ENCODE results near the gene RNF222. TPM values are rescaled to one million over a fixed set of nuclear protein-coding genes. Genes with fewer than 3 reads are reported as not detected.

The RNF222 gene
- total RNA-seq, 4 donors from 2014 or later: not detected

GRCh38 chr17:8413938-8414337 lies 16.3 kb upstream of the RNF222 start:
- DNase-seq (ENCODE audit: low spot score) (no peak), ATAC-seq (ENCODE audit: low FRiP score) (no peak)
- no peak for TF ChIP-seq CTCF (IDR thresholded peaks at IDR 0.05)

DNA sequence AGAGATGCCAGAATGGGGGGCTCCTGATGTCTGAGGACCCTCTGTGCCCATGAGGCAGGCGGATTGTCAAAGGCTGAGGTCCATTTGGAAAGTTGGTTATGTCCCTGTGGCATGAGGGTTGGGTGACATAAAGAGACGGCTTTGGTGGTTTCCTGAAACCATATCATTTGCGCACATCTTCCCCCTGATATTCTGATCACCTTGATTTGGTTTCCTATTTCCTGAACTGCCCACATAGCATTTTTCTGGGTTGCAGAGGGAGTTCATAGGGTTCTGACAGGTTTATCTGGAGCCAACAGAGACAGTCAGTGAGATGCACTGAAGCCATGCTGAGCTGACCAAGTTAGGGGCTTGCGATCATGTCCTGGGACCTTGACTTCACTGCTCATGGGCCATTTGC lies 15.7 kb upstream of the RNF222 start:
- ATAC-seq (ENCODE audit: low FRiP score): no peak

GRCh38 chr17:8412089-8412488 lies 14.5 kb upstream of the RNF222 start:
- no peak for TF ChIP-seq CTCF (IDR thresholded peaks at IDR 0.05)
- DNase-seq (ENCODE audit: low spot score) (no peak), ATAC-seq (ENCODE audit: low FRiP score) (no peak)

More for the DNA sequence above, 15.7 kb upstream of the RNF222 start:
- no peak for DNase-seq (ENCODE audit: low spot score)
- no peak for TF ChIP-seq CTCF (IDR thresholded peaks at IDR 0.05)

GRCh38 chr17:8410883-8411238 lies 13.2 kb upstream of the RNF222 start:
- ATAC-seq (ENCODE audit: low FRiP score) (no peak), DNase-seq (ENCODE audit: low spot score) (no peak)
- no peak for TF ChIP-seq CTCF (IDR thresholded peaks at IDR 0.05)

DNA sequence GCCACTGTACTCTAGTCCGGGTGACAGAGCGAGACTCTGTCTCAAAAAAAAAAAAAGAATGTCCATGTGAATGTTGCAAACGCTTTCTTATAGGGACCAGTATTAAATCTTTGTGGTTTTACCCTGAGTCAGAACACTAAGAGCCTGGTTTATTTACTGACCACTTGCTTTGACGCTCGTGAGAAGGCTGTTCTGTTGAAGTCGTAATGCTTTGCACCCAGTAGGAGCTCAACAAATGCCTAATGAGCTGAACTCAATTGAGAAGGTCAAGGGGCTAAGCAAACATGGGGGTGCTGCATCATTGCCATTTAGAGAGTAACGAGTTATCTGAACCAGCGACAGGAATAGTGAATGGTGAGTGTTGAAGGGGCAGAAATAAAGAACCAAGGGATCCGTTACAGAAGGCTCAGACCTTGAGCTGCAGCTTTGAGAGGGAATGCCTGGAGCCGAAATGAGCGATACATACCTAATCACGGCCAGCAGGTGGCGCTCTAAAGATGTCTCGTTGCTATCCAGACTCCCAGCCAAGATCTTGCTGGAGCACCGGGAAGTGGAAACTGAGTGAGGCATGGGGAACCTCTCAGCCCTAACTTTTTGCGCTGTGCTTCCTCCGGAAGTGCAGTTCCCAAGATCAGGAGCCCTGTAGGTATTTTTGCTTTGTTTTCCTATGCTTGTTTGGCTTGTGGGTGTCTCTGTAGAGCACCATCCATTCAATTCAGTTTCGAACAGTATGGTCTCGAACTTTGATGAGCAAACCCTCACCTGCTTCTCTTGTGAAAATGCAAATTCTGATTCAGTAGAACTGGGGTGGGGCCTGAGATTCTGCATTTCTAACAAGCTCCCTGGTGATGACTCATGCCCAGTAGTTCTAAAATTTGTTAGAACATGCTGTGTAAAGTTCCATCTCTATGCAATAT lies 12.6 kb upstream of the RNF222 start:
- peak in 2 of 3 donors; percentile 17 to 66 for TF ChIP-seq CTCF (IDR thresholded peaks at IDR 0.05)
- ATAC-seq (ENCODE audit: low FRiP score) (peak; percentile 75), DNase-seq (ENCODE audit: low spot score) (peak; percentile 80)

DNA sequence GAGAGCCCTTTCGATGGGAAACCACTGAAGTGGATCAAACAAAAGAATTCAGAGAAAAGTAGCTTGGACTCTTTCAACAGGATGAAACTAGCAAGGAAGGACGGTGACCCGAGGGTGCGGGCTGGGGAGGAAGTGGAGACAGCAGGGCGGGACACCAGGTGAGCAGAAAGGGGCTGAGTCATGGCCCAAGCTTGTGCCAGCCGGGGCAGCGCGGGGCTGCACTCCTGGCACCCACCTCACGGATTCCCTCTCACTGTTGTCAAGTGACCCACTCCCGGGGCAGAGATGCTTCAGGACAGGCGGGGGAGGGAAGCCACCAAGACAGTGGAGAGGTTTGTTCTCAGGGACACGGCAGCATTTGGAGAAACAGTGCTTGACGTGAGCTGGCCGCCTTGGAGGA lies 10.7 kb upstream of the RNF222 start:
- DNase-seq (ENCODE audit: low spot score) (no peak), ATAC-seq (ENCODE audit: low FRiP score) (no peak)
- no peak for TF ChIP-seq CTCF (IDR thresholded peaks at IDR 0.05)

DNA sequence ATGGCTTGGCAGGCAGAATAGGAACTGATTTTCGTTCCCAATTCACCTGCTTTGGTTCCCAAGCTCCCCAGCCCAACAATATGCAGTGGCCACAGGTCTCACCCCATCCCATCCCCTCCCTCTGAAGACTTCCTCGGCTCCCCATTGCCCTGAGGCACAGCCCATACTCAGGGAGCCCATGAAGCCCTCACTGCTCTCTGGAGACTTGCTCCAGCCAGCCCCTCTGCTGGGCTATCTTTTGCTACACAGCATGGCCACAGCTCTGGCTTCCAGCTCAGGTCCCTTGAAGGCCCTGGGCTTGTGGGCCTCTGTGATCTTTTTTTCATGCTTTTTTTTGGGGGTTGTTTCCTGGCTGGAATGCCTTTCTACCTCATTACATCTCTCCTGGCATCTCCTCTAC lies 8.5 kb upstream of the RNF222 start:
- ATAC-seq (ENCODE audit: low FRiP score) (no peak), DNase-seq (ENCODE audit: low spot score) (no peak)
- TF ChIP-seq CTCF (IDR thresholded peaks at IDR 0.05): no peak

All from omental fat pad (tissue), 4 donors.